ENCODE measurements around the gene TEDC1. TPM values are rescaled to one million over a fixed set of nuclear protein-coding genes. Genes with fewer than 3 reads are reported as not detected.
A peak's percentile ranks its signal among the peaks of the same experiment; 100 is the strongest.

The TEDC1 gene
- total RNA-seq, 2 experiments from 2014 or later, result 21.7 to 31.8 TPM

- no peaks in the 10 kb centered on the region for H3K9me3 Mint-ChIP-seq (ENCODE audit: low read depth)
- no peaks in the 10 kb centered on the region for H3K27me3 Mint-ChIP-seq
- peaks cover 6% of the 10 kb centered on the region for H3K36me3 Mint-ChIP-seq (ENCODE audit: low read depth)
- peak overlapping the region; percentile 67 for H3K4me3 Mint-ChIP-seq
- ATAC-seq (no peak), DNase-seq (no peak)
- ChIA-PET CTCF (interaction anchor here (0.8 to 2.2 kb wide), 2 partner anchors 20 to 42 kb away, joined by 3 to 10 read pairs; no protein-coding TSS in a partner anchor), POLR2A (no interaction called here)
- intact Hi-C loops (cut with DNase I, micrococcal nuclease), result no loop called here
- no peak overlapping the region for H3K27ac Mint-ChIP-seq
- H3K4me1 Mint-ChIP-seq, result peaks cover 13% of the 10 kb centered on the region
These were observed 40.2 kb downstream of the TEDC1 start for GRCh38 chr14:105531088-105531893.

- Mint-ChIP-seq H3K27me3 (no peaks in the 10 kb centered on the region), H3K27ac (no peak overlapping the region), H3K4me1 (peaks cover 13% of the 10 kb centered on the region), H3K4me3 (no peak overlapping the region), H3K36me3 (ENCODE audit: low read depth) (peaks cover 5% of the 10 kb centered on the region), H3K9me3 (ENCODE audit: low read depth) (no peaks in the 10 kb centered on the region)
- DNase-seq (no peak), ATAC-seq (no peak)
- intact Hi-C loops (cut with DNase I, micrococcal nuclease), result no loop called here
- ChIA-PET CTCF (interaction anchor here (0.9 to 1.4 kb wide), 2 partner anchors 21 to 25 kb away, joined by 3 to 4 read pairs; no protein-coding TSS in a partner anchor), POLR2A (interaction anchor here (0.6 to 0.9 kb wide), 2 partner anchors 16 to 1141 kb away, joined by 3 to 7 read pairs; no protein-coding TSS in a partner anchor)
These were observed 41.0 kb downstream of the TEDC1 start for GRCh38 chr14:105531894-105532623.

GRCh38 chr14:105532735-105533141, 41.7 kb downstream of the TEDC1 start:
- POLR2A ChIA-PET, result interaction anchor here (0.6 to 0.9 kb wide), 3 partner anchors 15 to 1142 kb away, joined by 3 to 7 read pairs (median 5); no protein-coding TSS in a partner anchor
- no peaks in the 10 kb centered on the region for H3K9me3 Mint-ChIP-seq (ENCODE audit: low read depth)
- ATAC-seq (no peak), DNase-seq (peak; percentile 36)
- CTCF ChIA-PET, result interaction anchor here (0.9 to 1.4 kb wide), 3 partner anchors 22 to 936 kb away, joined by 3 to 4 read pairs (median 3); no protein-coding TSS in a partner anchor
- peaks cover 7% of the 10 kb centered on the region for H3K4me1 Mint-ChIP-seq
- no peak overlapping the region for H3K27ac Mint-ChIP-seq
- peaks cover 3% of the 10 kb centered on the region for H3K36me3 Mint-ChIP-seq (ENCODE audit: low read depth)
- H3K4me3 Mint-ChIP-seq, result no peak overlapping the region
- H3K27me3 Mint-ChIP-seq, result no peaks in the 10 kb centered on the region
- intact Hi-C loops (cut with DNase I, micrococcal nuclease), result no loop called here

- Mint-ChIP-seq H3K27me3 (peaks cover 2% of the 10 kb centered on the region), H3K36me3 (ENCODE audit: low read depth) (peaks cover 1% of the 10 kb centered on the region), H3K9me3 (ENCODE audit: low read depth) (no peaks in the 10 kb centered on the region), H3K4me1 (peaks cover 8% of the 10 kb centered on the region), H3K4me3 (no peak overlapping the region), H3K27ac (no peak overlapping the region)
- ATAC-seq, result no peak
- intact Hi-C loops (cut with DNase I, micrococcal nuclease), result no loop called here
- ChIA-PET POLR2A (interaction anchor here (0.8 kb wide), 1 partner anchor 458 kb away, joined by 5 read pairs; no protein-coding TSS in a partner anchor), CTCF (interaction anchor here (0.7 to 1.4 kb wide), 3 partner anchors 22 to 935 kb away, joined by 3 to 4 read pairs (median 3); no protein-coding TSS in a partner anchor)
- DNase-seq, result no peak
These were observed 42.3 kb downstream of the TEDC1 start for GRCh38 chr14:105533391-105533790.

- ATAC-seq (no peak), DNase-seq (no peak)
- Mint-ChIP-seq H3K4me3 (no peak overlapping the region), H3K9me3 (ENCODE audit: low read depth) (no peaks in the 10 kb centered on the region), H3K27me3 (peaks cover 4% of the 10 kb centered on the region), H3K36me3 (ENCODE audit: low read depth) (no peaks in the 10 kb centered on the region), H3K27ac (no peak overlapping the region), H3K4me1 (peaks cover 7% of the 10 kb centered on the region)
- CTCF ChIA-PET, result interaction anchor here (0.6 to 1.2 kb wide), 3 partner anchors 121 to 934 kb away, joined by 3 to 4 read pairs (median 3); no protein-coding TSS in a partner anchor
- intact Hi-C loops (cut with DNase I, micrococcal nuclease), result no loop called here
- POLR2A ChIA-PET, result interaction anchor here (0.6 kb wide), 1 partner anchor 37 kb away, joined by 3 read pairs; no protein-coding TSS in a partner anchor
These were observed 42.9 kb downstream of the TEDC1 start for GRCh38 chr14:105533811-105534498.

GRCh38 chr14:105534586-105534985, 43.5 kb downstream of the TEDC1 start:
- H3K36me3 Mint-ChIP-seq (ENCODE audit: low read depth), result no peaks in the 10 kb centered on the region

GRCh38 chr14:105536051-105536450, 45.0 kb downstream of the TEDC1 start:
- ChIA-PET CTCF (interaction anchor here (2.1 kb wide), 1 partner anchor 13 kb away, joined by 9 read pairs; no protein-coding TSS in a partner anchor), POLR2A (no interaction called here)
- DNase-seq, result no peak
- no peak overlapping the region for H3K4me3 Mint-ChIP-seq
- peaks cover 4% of the 10 kb centered on the region for H3K4me1 Mint-ChIP-seq
- peaks cover 4% of the 10 kb centered on the region for H3K27me3 Mint-ChIP-seq
- no peaks in the 10 kb centered on the region for H3K9me3 Mint-ChIP-seq (ENCODE audit: low read depth)
- H3K27ac Mint-ChIP-seq, result no peak overlapping the region
- H3K36me3 Mint-ChIP-seq (ENCODE audit: low read depth), result no peaks in the 10 kb centered on the region
- no peak for ATAC-seq
- intact Hi-C loops (cut with DNase I, micrococcal nuclease), result no loop called here

More at GRCh38 chr14:105534586-105534985, 43.5 kb downstream of the TEDC1 start:
- no peak overlapping the region for H3K4me3 Mint-ChIP-seq
- intact Hi-C loops (cut with DNase I, micrococcal nuclease), result no loop called here
- POLR2A ChIA-PET, result no interaction called here
- no peaks in the 10 kb centered on the region for H3K9me3 Mint-ChIP-seq (ENCODE audit: low read depth)
- H3K27me3 Mint-ChIP-seq, result peaks cover 4% of the 10 kb centered on the region
- DNase-seq (no peak), ATAC-seq (no peak)
- H3K27ac Mint-ChIP-seq, result no peak overlapping the region
- CTCF ChIA-PET, result interaction anchor here (1.1 to 1.2 kb wide), 2 partner anchors 10 to 164 kb away, joined by 3 read pairs; no protein-coding TSS in a partner anchor
- peaks cover 7% of the 10 kb centered on the region for H3K4me1 Mint-ChIP-seq

- intact Hi-C loops (cut with DNase I, micrococcal nuclease), result no loop called here
- POLR2A ChIA-PET, result no interaction called here
- CTCF ChIA-PET, result interaction anchor here (0.6 to 2.1 kb wide), 6 partner anchors 10 to 938 kb away, joined by 3 to 9 read pairs (median 3); no protein-coding TSS in a partner anchor
These were observed 45.9 kb downstream of the TEDC1 start for GRCh38 chr14:105536691-105537579.

GRCh38 chr14:105537580-105538474, 46.8 kb downstream of the TEDC1 start:
- Mint-ChIP-seq H3K36me3 (ENCODE audit: low read depth) (no peaks in the 10 kb centered on the region), H3K27ac (no peak overlapping the region), H3K27me3 (peaks cover 10% of the 10 kb centered on the region), H3K4me1 (peaks cover 4% of the 10 kb centered on the region), H3K4me3 (no peak overlapping the region), H3K9me3 (ENCODE audit: low read depth) (no peaks in the 10 kb centered on the region)
- POLR2A ChIA-PET, result no interaction called here
- ATAC-seq, result peak; percentile 88
- CTCF ChIA-PET, result interaction anchor here (0.6 to 2.1 kb wide), 7 partner anchors 9 to 937 kb away, joined by 3 to 9 read pairs (median 3); no protein-coding TSS in a partner anchor
- intact Hi-C loops (cut with DNase I, micrococcal nuclease), result no loop called here
- peak; percentile 83 for DNase-seq

More at GRCh38 chr14:105536691-105537579, 45.9 kb downstream of the TEDC1 start:
- no peaks in the 10 kb centered on the region for H3K36me3 Mint-ChIP-seq (ENCODE audit: low read depth)
- no peaks in the 10 kb centered on the region for H3K9me3 Mint-ChIP-seq (ENCODE audit: low read depth)
- DNase-seq, result no peak
- peaks cover 4% of the 10 kb centered on the region for H3K4me1 Mint-ChIP-seq
- no peak for ATAC-seq
- H3K27me3 Mint-ChIP-seq, result peaks cover 9% of the 10 kb centered on the region
- no peak overlapping the region for H3K27ac Mint-ChIP-seq
- H3K4me3 Mint-ChIP-seq, result no peak overlapping the region

Data from activated CD4-positive, alpha-beta T cell treated with anti-CD3 and anti-CD28 coated beads for 36 hours (primary cell).